NCI-H128 (cell line): Measurements from ENCODE around the gene FMO5.

ENCODE experiments used
- DNase-seq: peaks from one replicate; lab custom pipeline; 2025; ENCODE audit not compliant: unreplicated experiment; lab: John Stamatoyannopoulos, UW

The FMO5 gene, protein sequence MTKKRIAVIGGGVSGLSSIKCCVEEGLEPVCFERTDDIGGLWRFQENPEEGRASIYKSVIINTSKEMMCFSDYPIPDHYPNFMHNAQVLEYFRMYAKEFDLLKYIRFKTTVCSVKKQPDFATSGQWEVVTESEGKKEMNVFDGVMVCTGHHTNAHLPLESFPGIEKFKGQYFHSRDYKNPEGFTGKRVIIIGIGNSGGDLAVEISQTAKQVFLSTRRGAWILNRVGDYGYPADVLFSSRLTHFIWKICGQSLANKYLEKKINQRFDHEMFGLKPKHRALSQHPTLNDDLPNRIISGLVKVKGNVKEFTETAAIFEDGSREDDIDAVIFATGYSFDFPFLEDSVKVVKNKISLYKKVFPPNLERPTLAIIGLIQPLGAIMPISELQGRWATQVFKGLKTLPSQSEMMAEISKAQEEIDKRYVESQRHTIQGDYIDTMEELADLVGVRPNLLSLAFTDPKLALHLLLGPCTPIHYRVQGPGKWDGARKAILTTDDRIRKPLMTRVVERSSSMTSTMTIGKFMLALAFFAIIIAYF

DNA sequence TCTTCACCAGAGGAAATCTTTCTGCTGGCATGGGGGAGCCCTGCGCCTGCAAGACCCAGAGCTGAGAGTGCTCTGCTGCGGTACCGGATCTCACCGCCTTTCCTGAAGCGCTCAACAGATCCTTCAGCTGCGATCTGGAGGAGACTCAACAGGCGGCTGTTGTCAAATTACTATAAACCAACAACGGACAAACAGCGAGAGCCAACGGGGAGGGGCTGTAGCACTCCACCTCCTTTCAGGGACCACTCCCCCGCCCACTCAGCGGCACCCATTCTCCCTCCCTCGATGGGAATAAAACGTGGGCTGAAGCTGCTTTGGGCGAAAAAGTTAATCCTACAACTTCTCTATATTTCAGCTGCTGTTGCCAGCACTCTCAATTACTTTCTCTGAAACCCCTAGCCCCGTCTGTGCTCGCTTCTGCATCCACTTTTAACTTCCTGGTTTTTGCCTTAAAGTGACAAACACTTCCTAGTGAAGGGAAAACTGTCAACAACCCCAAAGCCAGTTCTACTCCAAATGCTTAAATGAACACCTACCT, at the start of gene FMO5:
Gene FMO5, minus strand, starts transcription at position 147 of the 538 bp plus-strand sequence. CDS start 310 bp downstream, outside the sequence.
- DNase-seq = no peak

DNA sequence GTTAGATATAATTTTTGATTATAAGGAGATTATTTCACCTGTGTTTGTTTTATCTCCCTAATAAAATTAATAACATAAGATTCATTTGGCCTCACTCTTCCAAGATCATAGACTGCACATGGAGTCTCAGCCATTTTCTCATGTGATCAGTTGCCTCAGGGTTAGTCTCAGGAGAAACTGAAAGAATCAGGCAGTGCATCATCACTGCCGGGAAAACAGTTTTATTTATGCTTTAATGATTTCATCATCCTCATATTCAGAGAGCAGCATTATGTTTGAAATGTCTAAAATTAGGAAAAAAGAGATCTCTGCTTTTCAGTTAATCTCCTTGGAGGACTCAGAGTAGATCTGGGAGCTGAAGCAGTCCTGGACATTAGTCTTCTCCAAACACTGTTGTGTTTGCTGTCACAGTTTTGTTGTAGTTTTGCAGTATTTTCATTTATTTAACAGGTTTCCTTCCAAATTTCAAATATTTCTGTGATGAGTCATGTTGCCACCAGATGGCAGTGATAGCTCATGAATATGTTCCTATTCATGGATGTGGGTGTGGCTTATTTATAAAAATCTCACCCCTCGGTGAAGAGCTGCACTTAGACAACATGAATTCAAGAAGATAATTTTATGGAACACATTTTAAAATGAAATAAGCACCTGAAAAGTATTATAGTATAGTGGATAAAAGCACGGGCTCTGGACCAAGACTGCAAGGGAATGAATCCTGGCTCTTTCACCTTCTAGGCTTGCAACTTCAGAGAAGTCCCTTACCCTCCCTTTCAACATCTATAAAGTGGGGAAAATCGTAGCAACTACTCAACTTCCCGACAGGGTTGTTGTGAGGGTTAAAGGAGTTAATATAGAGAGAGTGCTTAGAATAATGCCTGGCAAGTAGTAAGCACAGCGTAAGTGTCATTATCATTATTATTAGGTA, 48.5 kb upstream of the FMO5 start:
- peak; percentile 18 for DNase-seq

DNA sequence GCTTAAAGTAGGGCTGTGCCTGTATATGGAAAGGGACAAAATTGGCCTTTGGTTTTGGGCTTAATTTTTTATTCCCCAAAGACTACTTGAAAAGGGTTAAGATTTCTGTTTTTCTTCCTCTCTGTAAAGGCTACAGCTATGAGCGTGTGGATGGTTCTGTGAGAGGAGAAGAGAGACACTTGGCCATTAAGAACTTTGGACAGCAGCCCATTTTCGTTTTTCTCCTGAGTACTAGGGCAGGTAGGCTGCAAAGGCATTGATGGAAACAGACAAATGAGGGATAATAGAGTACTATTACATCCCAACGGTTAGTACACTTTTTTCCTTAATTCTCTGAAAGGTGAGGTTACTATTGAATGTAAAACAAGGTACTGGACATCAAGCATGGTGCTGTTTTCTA, 46.9 kb upstream of the FMO5 start:
- DNase-seq = no peak

DNA sequence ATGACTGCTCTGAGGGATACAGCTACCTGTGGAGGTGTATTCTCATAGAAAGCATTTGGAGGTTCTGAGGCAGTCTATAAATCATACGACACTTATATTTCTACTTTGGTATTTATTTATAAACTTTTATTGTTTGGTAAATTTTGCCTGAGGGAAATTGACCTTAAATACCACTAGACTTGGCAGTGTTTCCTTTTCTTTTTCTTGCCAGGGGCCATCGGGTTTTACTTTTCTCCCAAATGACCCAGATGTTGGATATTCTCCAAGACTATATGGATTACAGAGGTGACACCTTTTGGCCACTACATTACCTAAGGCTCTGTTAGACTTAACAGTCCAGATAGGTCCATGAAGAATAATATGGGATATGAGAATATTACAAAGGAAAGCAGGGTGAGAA, 45.6 kb upstream of the FMO5 start:
- DNase-seq = no peak

DNA sequence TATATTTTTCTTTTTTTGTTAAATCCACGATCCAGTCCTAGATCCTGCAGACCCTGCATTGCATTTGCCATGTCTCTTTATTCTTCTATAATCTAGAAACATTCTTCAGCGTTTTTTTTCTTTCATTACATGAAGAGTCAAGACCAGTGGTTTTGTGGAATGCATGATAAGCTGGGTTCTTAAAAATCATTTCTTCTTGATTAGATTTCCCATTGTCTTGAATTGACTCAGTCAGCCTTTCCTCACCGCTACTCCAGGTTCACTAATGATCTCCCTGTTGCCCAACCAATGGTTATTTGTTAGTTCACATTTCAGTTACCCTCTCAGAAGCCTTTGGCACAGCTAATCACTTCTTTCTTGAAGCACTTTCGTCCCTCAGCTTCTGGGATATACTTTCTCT, 42.6 kb upstream of the FMO5 start:
- no peak for DNase-seq

DNA sequence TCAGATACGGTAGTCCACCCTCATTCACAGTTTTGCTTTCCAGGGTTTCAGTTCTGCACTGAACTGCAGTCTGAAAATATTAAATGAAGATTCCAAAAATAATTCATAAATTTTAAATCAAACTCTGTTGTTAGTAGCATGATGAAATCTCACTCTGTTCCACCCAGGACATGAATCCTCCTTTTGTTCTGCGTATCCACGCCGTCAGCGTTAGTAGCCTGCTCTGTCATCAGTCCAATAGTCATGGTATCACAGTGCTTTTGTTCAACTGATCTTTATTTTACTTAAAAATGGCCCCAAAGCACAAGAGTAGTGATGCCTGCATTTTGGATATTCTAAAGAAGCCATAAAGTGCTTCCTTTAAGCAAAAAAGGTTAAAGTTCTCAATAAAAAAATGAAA, 41.2 kb upstream of the FMO5 start:
- DNase-seq = no peak

DNA sequence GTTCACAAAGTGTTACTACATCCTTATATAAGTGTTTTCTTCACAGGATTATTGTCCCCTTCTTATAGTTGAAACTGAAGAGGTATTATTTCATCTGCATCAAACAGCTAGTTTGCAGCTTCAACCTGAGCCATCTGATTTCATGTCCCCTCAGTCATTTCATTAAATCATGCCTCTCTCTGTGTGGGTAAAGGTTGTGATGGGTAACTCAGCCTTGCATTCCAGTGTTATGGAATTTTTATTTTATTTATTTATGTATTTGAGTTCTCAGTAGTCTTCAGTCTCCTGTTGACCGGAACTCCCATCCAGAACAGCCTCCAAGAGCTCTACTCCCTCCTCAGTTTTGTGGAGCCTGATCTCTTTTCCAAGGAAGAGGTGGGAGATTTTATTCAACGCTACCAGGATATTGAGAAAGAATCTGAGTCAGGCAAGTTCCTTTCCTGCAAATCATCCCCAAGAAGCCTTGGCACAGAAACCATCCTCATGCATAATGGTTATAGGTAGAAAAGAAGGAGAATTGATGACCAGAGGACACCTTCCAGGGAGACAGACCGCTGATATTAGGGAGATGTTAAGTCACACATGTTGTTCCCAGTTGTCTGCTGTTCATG, 39.1 kb upstream of the FMO5 start:
- DNase-seq = no peak

DNA sequence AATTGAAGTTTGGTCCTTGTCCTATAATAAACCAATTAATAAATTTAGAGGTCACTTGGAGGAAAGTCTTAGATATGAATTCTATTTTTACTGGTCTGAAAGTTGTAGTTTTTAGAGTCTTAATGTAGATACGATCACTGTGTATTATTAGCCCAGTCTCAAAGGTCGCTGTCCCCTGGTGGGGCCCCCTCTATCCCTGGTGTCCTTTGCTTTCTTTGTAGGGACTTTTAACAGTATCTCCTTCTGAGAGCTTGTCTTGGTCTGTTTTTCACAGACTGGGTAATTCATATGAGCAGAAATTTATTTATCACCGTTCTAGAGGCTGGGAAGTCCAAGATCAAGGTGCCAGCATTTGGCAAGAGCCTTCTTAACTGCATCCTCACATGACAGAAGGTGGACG, 35.8 kb upstream of the FMO5 start:
- no peak for DNase-seq

DNA sequence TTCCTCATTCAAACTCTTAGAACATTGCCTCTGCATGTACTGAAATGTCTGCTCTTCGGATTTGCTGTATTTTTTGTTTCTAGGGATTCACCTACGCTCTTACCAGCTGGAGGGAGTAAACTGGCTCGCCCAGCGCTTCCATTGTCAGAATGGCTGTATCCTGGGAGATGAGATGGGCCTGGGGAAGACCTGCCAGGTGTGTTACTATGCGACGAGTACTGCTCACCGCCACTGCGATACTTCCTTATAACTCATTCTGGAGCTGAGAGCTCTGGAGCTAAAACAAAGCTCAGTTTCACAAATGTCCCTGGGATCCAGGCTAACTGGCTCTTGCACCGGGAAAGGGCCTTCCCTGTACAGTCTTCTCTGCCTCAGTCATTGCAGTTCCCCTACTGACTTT, 27.4 kb upstream of the FMO5 start:
- no peak for DNase-seq

DNA sequence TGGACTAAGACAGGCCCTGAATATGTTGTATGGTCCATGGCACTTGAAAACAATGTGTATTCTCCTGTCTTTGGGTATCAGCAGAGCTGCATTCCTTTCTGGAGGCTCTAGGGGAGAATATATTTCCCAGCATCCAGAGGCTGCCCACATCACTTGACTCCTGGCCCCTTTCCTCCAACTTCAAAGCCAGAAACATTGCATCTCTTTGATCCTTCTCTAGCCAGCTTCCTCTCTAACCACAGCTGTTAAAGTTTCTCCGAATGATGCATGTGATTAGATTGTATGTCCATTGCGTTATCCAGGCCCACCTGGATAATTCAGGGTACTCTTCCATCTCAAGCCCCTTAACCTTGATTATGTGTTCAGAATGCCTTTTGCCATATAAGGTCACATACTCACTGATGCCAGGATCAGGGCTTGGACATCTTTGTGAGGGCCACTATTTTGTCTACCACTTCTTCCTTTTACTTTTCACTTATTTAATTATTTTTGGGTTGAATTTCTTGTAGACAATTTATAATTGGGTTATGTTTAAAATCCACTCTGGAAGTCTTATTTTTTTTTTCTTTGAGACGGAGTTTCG, 22.6 kb upstream of the FMO5 start:
- DNase-seq = no peak

DNA sequence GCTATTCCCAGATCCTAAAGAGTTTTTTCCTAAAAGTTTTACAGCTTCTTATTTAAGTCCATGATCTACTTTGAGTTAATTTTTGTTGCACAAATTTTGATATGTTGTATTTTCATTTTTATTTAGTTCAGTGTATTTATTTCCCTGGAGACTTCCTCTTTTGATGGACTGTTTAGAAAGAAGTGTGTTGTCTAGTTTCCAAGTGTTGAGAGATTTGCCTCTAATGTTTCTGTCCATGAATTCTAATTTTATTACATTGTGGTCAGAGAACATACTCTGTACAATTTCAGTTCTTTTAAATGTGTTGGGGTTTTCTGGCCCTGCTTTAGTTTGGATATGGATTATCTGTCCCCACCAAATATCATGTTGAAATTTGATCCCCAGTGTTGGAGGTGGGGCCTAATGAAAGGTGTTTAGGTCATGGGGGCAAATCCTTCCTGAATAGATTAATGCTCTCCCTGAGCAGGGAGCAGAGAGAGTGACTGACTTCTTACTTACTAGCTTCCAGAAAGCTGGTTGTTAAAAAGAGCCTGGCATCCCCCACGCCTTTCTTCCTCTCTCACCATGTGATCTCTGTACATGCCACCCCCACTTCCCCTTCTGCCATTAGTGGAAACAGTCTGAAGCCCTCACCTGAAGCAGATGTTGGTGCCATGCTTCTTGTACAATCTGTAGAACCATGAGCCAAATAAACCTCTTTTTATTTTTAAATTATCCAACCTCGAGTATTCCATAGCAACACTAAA, 21.9 kb upstream of the FMO5 start:
- DNase-seq = no peak

DNA sequence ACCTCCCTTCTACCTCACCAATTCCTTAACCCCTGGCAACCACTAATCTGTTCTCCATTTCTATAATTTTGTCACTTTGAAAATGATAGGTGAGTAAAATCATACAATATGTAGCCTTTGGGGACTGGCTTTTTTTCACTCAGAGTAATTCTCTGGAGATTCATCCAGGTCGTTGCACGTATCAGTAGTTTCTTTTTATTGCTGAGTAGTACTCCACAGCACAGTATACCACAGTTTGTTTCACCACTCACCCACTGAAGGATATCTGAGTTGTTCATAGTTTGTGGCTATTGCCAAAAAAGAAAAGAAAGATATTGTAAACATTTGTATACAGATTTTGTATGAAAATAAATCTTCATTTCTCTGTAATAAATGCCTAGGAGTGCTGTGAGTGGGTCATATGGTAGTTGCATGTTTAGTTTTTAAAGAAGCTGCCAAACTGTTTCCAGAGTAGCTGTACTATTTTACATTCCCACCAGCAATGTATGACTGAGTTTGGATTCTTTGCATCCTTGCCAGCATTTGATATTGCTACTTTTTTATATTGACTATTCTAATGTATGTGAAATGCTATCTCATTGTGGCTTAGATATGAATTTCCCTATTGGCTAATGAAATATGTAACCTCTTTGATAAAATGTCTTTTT, 21.0 kb upstream of the FMO5 start:
- DNase-seq = no peak

DNA sequence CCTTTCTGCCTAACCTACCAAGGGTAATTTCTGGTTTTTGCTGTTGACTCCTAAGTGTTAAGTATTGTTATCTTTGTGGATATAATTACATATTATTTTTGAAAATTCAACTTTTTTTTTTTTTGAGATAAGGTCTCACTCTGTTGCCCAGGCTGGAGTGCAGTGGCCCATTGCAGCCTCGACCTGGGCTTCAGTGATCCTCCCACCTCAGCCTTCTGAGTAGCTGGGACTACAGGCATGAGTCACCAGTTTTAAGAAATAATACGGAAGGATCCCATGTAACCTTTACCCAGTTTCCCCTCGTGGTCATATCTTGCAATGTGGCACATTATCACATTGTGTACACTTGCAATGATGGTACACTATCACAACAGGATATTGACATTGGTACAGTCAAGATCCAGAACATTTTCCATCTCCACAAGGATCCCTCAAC, 20.5 kb upstream of the FMO5 start:
- no peak for DNase-seq

DNA sequence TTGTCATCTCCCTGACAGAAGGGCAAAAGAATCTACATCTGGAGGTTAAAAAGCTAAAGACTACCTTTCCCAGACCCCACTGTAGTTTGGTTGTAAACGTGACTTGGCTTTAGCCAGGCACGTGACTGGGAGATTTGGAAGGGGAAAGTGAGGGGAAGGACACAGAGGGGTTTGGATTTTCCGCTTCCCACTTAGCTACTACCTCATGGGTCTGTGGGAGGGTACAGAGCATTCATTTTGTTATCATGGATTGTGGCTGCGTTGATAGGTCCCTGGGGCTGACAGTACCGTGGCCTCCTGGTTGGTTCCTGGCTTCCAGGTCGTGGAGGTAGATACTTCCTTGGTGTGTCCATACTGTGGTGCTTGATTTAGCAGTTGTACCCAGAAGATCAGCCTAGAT, 20.0 kb upstream of the FMO5 start:
- no peak for DNase-seq

DNA sequence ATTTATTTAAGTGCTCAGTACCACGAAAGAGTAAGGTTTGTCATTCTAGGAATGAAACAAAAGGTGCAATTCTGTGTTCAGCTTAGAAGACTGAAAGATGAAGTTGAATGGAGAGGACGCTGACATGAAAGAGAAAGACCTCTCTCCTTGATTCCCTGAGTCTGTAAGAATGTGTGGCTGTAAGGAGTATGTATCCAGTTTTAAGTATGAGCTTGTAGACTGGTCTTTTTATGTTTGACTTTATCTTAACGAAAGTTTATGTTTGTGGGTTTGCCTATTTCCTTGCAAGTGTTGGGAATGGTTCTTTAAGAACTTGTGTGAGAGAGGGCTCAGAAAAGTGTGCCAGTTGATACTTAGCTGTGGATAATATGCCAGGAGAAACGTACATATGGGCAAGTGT, 18.7 kb upstream of the FMO5 start:
- no peak for DNase-seq

DNA sequence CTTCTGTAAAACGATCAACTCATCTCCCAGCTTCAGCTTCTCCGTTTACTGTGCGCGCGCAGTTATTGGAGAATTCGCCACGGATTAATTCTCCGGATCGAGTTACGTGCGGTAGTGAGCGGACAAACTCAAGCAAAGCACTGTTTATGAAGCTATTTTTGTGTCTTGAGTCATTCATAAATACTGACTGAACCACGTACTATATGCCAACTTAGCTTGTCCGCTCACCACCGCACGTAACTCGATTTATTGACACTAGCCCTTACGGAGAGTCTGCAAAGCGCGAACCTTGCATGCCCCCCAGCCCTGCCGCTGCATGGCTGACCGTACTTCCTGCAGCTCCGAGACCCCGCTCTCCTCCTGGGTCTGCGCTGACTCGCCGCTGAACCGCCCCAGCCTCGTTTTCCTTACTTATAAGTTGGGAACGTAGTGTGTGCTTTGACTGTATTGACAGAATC, 18.1 kb upstream of the FMO5 start:
- DNase-seq = peak; percentile 76

DNA sequence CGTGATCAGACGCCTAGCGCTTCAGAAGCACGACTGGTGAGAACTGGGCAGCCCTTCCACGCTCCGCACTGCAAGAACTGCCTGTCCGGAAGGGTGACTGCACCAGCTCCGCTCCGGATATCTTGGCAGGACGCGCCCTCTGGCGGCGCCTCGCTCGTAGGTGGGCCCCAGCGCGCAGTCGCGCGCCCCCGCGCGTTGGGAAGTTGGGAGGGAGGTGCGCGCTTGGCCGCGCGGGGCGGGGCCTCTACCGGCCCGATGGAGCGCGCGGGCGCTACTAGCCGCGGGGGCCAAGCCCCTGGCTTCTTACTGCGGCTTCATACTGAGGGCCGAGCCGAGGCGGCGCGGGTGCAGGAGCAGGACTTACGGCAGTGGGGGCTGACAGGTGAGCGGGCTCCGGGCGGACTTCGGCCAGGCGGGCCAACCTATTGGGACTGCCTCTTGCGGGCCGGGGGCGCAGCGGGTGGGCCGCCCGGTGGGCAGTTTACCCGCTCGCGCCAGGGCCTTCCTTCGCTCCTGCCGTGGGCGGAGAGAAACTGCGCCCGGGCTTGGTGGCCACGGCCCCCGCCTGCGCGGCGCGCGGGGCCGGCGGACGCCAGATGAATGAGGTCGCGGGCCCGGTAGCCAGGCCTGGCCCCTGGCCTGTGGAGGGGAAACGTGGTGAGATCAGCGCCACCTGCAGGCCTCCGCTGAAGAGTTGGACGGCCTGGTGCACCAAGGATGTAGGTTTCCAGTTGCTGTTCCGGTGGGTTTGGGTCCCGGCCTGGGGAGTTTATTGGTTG, 17.5 kb upstream of the FMO5 start, which contains the start of gene CHD1L:
Gene CHD1L, plus strand, starts transcription at position 236 of the 779 bp plus-strand sequence. Its CDS starts 20 bp downstream, at position 256.
- DNase-seq = peak; percentile 90

DNA sequence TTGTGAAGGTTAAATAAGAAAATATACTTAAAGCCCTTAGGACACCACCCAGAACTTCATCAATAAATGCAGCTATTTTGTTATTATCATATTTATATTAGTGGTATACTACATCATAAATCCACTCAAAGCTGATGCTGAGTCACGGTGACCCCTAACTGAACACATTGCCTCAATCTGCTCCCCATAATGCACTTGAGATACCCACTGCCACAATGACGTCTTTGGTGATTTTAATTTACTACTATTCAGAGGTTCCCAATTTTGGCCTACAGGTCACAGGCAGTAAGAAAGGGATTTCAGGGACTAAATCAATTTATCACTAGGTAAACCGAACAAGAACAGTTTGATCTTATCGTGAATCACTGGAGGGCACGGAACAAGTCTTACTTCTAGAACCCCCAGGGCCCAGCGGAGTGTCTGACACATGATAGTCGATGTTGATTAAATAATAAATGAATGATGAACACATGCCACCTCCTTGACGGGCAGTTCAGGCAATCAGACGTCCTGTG, 16.9 kb upstream of the FMO5 start:
- no peak for DNase-seq
